22Rv1 (cell line): ENCODE results near the gene KHDC3L.

Experiments used
- ZFX ChIP-seq: fragments of 450-650 bp; IDR thresholded peaks from 2 replicates; pipeline ENCODE4 v1.6.1; 2017; ENCODE audit warnings: antibody characterized with exemption, borderline replicate concordance
- TF ChIP-seq, protein P1 (sequence below): fragments of 450-650 bp; IDR thresholded peaks from 2 replicates; pipeline ENCODE4 v1.5.1; 2017; ENCODE audit warnings: mild to moderate bottlenecking

DNA sequence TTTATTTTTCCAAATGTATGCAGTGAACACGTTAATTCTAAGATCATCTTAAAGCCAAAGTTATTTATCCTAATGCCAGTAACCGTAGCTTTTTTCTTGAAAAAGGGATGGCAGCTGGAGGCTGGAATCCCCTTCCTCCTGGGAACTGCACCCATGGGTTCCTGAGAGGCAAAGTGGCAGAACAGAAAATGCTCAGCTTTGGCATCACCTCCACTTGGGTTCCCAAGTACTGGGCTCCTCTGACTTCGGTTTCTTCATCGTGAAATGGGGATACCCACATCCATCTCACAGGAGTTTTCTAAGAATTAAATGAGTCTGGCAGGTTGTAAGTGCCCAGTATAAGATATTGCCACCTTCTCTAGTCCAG, 26.0 kb downstream of the KHDC3L start:
- TF ChIP-seq, protein P1, sequence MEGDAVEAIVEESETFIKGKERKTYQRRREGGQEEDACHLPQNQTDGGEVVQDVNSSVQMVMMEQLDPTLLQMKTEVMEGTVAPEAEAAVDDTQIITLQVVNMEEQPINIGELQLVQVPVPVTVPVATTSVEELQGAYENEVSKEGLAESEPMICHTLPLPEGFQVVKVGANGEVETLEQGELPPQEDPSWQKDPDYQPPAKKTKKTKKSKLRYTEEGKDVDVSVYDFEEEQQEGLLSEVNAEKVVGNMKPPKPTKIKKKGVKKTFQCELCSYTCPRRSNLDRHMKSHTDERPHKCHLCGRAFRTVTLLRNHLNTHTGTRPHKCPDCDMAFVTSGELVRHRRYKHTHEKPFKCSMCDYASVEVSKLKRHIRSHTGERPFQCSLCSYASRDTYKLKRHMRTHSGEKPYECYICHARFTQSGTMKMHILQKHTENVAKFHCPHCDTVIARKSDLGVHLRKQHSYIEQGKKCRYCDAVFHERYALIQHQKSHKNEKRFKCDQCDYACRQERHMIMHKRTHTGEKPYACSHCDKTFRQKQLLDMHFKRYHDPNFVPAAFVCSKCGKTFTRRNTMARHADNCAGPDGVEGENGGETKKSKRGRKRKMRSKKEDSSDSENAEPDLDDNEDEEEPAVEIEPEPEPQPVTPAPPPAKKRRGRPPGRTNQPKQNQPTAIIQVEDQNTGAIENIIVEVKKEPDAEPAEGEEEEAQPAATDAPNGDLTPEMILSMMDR = no peak
- no peak for TF ChIP-seq ZFX
